Right hindlimb (tissue), 1 donor: ENCODE measurements around the gene THAP12.
A peak's percentile ranks its signal among the peaks of the same experiment; 100 is the strongest.
"Not testable (repeated sequence)": the region's sequence is repeated elsewhere in the genome, so short reads cannot be mapped to it uniquely, and the experiment has no call there.

Experiments used
- DNase-seq: peaks from one replicate; pipeline ENCODE4 v3.0.0-alpha.2; 2018

Gene THAP12

DNA sequence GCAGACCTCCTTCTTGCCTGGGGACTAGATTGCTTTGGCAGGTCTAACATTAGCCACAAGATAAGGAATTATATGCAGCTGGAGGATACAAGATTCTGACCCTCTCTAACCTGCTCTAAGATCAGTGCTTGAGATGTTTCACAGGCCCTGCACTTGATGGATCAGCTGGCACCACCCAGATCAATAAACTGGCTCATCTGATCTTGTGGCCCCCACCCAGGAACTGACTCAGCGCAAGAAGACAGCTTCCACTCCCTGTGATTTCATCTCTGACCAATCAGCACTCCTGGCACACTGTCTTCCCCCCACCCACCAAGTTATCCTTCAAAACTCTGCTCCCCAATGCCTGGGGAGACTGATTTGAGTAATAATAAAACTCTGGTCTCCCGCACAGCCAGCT is 57.6 kb downstream of the THAP12 start:
- DNase-seq, result not testable (repeated sequence)

DNA sequence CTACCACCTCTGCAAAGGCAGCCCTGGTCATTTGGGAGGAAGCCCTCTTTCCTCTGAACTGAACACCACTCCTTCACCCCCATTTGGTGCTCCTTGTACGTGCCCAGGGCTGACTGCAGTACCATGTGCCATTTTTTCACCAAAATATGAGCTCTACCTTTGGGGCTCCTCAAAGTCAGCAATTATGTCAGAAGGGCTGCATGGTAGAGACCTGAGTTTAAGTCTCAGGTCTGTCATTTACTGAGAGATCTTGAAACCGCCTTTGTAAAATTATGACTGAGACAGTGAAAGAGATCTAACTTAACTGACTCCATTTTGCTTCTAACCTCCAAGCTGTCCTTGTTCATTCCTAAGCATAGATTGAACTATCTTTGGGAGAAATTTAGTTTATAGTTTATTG is 58.0 kb downstream of the THAP12 start:
- DNase-seq, result no peak

DNA sequence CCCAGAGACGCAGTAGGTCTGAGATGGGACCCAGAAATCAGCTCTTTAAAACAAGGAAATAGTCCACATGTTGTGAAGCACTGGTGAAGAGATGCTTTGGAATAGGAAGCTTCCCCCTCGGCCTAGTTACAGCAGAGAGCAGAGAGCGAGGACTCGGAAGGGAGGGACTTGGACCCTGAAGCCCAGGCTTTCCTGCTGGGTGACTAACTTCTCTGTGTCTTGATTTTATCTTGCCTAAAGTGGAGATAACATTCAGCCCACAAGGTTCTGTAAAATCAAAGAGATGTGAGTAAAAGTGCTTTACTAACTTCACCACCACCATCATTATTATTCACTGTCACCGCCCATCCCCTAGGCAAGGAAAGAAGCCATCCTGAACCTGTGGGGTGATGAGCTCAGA is 58.4 kb downstream of the THAP12 start:
- no peak for DNase-seq

DNA sequence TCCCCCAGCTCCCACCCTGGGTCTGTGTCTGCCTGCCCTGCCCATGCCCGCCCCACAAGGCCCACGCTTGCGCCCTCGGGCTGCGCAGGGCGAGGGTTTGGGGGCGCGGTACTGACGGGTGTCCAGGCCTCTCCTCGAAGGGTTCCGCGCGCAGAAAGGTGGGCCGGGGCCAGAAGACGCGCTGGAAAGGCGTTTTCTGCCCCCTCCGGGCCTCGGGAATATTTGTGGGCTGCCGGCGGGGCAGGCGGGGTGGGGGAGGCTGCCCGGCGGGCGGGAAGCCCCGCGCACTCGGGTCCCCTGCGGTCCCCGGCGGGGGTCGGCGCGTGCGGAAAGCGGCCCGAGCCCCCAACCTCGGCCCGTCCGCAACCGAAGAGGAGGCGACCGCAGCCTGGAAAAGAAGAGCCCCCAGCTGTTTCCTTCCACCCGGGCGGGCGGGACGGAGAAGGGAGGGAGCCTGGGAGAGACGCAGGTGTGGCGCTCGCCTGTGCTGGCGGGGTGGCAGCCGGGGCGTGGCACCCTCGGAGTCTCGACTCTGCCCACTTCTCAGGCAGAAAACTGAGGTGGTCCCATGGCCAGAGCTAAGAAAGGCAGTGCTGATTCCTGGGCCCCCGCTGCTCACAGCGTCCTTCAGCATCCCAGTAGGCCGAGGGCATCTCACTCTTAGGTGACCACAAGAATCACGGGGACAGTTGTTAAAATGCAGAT is 59.0 kb downstream of the THAP12 start:
- no peak for DNase-seq

DNA sequence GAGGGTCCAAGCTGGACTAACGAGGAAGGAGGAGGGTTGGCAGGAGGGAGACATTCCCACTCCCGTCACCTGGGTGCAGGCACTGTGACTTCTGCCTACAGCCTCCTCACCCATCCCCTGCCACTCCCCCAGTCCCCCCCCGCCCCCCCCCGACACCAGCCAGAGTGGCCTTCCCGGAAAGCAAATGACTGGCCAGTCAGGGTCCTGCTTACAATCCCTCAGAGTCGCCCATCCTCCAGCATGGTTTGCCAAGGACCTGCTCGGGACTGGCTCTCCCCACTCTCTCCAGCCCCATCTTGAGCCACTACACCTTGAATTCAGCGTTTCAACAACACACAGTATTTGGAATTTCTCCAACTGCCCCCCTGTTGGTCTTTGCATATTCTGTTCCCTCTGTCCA is 59.6 kb downstream of the THAP12 start:
- DNase-seq, result no peak

DNA sequence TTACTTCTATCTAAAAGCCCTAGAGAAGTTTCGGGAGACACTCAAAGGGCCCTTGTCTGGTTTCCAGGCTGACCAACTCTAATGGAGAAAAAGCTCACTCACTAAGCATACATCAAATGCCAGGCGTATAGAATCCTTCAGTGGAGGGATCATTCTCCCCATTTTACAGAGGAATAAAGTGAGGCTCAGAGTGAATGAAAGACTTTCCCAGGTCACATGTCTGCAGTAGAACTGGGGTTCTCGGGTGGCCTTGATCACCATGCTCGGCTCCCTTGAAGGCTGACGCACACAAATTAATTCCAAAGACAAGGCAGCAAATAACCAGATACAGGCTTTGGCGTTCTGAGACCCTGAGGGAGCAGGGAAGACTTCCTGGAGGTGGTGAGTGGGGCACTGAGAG is 60.0 kb downstream of the THAP12 start:
- DNase-seq, result no peak

DNA sequence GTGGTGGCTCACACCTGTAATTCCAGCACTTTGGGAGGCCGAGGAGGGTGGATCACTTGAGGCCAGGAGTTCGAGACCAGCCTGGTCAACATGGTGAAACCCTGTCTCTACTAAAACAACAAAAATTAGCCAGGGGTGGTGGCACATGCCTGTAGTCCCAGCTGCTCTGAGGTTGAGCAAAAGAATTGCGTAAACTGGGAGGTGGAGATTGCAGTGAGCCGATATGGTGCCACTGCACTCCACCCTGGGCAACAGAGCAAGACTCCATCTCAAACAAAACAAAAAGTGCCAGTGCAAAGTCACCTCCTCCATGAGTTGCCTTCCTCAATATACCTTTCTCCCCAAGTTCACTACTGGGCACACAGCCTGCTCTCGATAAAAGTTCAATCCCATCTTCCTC is 61.1 kb downstream of the THAP12 start:
- not testable (repeated sequence) for DNase-seq

DNA sequence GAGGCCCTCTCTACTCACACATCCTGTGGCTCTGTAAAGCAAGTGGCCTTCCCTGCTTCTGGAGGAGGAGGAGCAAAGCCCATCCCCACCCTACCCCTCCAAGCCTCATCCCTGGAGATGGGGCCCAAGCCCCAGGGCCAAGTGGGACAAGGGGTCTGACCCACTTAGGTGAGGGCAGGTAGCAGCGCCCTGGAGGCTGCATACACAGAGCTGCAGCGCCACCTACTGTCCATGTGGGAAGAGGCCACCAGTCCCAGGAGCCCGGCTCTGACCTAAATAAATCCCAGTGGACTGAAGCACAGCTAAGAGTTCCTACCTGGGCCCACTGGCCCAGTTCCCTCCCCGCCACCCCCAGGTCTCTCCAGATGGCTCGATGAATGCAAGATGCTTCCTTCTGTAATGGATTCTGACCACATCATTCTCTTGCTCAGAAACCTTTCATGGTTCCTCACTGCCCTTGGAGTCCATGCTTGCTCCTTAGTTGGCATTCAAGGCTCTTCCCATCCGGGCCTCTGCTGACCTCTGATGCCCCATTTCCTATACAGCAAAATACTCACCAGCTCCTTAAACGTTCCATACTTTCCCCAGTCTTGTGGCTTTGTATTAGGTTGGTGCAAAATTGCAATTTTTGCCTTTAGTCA is 62.1 kb downstream of the THAP12 start:
- peak; percentile 77 for DNase-seq

DNA sequence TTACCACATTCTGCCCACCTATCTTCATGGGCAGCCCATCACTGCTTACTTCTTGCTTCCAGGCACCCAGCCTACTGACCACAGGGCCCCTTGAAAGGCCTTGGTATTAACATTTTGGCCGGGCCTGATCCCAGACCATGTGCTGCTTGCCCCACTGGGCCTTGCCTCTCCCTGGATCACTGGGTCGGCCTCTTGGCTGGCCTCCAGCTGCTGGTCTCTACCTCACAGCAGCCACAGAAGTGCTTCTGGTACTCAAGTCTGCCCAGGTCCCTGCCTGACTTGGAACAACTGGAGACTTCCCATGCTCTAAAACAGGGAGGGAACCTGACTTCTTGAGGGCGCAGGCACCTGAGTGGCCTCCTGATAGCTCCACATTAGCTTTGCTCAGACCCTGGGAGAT is 63.6 kb downstream of the THAP12 start:
- DNase-seq, result no peak

DNA sequence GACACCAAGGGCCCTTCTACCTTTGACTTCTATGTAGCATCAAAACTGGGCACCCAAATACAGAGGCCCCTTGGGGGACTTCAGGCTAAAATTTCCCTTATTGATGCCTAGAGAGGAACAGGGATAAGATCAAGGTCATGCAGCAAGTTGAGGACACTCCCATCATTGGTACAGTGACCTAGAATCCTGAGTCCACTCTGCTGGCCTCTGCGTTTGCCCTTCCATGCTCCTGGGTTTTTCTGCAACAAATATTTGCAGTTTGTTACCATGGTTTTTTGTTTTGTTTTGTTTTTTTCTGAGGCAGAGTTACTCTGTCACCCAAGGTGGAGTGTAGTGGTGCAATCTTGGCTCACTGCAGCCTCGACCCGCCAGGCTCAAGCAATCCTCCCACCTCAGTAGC is 64.2 kb downstream of the THAP12 start:
- no peak for DNase-seq

DNA sequence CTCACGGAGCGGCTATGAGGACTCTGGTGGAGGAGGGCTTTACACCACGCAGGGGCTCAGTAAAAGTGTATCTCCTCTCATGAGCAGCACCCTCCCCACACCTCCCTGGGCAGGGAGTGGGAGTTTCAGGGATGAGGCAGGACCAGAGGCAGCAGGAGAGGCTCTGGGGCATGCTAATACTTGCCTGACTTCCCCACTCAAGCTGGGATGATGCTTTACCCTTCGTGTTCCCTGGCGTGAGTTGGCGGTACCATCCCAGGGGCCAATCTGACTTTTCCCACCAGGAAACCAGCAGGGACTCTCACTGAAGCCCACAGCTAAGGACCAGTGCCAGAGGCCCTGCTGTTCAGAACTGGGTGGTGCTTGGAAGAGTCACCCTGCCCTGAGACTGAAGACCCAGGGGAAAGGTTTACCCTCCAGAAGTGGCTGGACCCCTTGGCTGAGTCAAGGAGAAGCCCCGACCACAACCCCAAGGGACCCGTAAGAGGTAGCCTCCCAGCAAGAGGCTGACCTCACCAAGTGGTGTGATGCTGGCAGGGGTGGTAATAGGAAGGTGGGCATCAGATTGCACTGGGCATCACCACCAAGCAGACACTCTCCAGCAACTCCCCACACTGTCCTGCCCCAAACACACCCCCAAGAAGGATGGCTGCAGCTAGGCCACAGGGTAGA is 65.6 kb downstream of the THAP12 start:
- DNase-seq, result no peak

DNA sequence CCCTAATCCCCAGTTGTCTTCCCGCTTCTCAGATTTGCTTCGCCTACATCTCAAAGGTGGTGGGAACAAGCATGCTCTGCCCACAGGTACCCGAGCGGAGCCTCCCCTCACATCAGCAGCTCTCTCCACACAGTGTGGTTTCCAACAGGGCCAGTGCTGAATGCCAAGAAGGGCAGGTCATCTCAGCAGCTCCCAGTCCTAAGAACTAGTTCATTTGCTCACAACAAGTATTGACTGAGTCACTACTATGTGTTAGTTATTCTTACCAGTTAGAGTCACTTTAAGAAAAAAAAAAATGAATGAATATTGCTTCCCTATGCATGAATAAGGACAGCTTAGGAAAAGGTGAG is 66.2 kb downstream of the THAP12 start:
- DNase-seq, result no peak

DNA sequence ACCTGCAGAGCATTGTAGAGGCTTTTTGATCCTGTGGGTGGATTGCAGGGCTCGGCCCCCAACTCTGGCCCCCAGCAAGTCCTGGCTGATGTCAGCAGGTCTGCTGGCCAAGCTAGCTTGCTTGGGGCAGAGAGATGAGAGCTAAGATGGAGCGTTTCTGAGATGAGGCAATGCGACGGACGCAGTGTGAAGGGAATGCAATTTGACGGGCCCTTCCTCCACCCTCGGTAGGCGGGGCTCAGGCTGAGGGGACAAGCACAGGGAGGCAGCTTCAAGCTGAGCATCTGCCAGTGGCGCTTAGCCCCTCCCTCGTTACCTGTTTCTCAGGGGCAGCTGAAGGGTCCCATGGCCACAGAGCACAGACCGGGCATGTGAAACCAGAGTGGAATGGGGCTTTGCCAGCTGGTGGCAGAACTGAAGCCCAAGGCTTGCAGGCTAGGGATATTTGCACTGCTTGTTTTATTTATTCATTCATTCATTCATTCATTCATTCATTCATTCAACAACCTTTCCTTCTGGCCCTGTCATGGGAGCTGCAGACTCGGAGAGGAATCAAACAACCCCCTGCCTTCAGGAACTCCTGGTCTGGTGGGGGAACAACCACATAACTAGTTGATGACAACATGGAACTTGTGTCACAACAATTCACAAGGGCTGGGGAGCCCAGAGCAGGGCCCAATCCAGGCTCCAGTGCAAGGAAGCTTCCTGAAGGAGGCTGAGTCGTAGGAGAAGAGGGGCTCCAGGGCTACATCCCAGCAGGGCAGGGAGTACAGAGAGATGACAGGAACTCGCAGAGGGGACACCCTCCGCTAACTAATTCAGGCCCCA is 66.8 kb downstream of the THAP12 start:
- peak; percentile 57 for DNase-seq

DNA sequence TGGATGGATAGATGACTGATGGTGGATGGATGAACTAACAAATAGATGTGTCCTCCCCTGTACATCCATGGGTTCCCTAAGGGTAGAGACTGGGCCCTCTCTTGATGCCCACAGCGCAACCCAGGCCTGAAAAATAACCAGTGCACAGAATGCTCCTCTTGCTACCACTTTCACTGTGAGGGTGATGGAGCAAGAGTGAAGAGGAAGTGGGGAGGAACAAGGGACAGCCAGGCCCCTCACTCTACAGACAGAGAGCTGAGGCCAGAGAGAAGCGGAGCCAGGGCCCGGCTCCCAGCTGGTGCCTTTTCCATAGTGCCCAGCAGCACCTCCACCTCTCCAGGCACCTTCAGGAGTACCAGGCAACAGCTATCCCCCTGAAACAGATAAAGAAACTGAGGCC is 67.7 kb downstream of the THAP12 start:
- DNase-seq, result no peak

DNA sequence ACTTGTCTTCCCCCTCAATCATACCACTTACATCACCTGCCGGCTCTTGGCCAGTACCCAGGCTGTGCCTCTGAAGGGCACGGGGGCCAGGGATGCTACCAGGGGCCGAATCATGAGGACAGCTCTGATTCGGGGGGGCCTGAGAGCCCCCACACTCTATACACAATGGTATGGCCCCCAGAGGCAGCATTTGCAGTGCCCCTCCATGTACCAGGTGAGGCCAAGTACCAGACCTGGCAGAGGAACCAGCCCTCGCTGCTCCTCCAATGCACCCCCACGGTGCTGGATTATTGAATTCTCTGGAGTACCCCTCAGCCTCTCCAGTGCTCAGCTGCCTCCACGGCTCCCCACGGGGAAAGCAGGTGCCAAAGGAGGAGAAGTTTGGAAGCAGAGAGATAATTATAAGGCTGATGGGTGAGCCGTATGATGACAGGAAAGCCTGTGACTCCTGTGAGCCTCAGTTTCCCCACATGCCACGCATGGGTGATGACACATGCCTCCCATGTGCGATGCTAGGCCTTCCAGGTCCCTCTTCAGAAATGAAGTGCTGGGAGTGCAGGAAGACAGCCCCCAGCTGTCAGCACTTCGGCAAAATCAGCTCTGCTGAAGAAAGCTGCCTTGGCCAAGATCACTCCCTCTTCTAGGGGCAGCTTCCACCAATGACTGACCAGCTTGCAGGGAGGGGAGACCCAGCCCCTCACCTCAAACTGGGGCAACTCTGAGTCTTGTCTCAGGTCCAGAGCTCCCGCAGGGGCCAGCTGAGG is 69.9 kb downstream of the THAP12 start:
- no peak for DNase-seq

DNA sequence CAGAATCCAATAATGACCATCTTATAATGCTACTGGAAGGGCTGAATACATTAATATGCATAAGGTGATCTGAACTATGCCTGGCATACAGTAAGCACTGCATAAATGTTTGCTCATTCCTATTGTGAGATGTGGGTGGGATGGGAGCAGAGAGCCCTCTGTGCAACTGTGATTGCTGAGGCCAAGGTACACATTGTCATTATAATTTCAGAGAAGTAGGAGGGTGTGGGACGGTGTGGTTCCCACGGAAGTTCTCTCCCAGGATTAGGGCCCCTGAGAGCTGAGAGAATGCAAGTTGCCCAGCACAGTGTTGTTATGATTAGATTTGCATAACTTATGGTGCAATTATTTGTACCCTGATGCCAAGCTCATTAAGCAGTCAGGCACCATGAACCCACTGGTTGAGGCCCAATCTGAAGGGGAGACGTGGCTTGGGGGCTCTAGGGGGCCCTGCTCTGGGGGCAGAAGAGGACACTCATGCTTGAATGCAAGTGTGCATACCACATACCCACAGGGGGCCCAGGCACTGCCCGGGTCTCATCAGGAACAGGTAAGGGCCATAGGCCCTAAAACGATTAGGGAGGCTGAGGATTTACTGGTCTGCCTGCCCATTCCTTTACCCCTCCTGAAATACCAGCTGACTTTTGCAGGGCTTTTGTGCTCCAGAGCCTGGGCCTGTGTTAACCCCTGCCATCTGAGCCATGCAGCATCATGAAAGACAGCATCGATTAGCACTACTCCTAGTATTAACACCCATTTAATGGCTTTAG is 72.8 kb downstream of the THAP12 start:
- DNase-seq, result no peak

DNA sequence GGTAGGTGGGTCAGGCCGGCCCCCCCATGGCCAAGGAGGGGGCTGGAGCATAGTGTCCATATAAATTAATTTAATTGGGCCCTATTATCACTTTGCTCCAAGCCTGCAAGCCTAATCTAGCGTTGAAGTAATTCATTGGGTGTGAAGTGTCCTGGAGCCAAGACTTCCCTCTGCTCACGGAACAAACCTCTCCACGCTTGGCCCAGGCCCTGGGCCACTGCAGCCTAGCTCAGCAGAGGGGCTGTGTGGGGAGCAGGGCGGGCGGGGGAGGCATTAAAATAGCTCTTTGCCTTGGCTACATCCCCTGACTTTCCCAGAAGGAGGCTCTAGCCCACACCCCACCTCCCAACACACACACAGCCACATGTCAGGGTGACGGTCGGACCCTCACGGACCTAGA is 73.5 kb downstream of the THAP12 start:
- DNase-seq, result peak; percentile 79

DNA sequence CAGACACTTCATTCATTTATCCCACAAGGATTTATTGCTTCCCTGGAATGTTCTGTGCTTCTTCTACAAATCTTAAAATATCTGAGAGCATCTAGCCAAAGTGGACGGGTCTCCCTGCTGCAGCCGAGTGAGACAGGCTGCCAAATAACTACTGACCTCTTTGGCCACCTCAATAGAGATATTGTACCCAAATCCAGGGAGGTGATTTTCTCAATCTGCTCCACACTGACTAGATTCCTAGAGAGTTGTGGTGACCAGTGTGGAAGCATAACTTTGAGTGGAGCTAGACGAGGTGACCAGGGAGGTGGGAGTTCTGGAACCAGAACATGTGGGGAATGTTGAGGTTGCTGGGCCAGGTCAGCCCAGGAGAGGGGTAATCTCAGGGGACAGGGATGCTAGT is 77.5 kb downstream of the THAP12 start:
- no peak for DNase-seq

DNA sequence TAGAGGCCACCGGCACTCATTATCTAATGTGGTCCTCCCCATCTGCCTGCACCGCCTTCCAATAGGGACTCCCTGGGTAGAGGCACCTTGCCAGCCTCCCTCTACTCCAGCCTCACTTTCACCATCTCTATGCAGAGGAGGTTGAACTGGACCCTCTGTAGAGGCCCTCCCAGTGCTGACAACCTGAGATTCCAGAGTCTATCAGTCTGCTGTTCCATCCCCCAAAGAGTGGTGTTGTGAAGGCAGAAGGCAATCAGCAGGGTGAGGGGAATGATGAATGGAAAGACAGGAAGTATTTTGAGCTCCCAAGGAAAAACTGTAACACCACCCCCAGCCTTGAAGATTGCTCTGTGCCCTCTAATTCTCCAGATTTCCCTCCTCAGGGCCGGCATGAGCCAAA is 77.9 kb downstream of the THAP12 start:
- no peak for DNase-seq
